NT2/D1 (cell line): ENCODE data around the gene DES.

ENCODE experiments used
- SUZ12 ChIP-seq: IDR thresholded peaks from 2 replicates; pipeline ENCODE4 v1.6.1; 2011; ENCODE audit not compliant: insufficient read length, insufficient read depth; ENCODE audit errors: extremely low read depth
- ZNF274 ChIP-seq: IDR thresholded peaks from 2 replicates; pipeline ENCODE4 v1.6.1; 2011; ENCODE audit warnings: mild to moderate bottlenecking, low read depth, low read length

DNA sequence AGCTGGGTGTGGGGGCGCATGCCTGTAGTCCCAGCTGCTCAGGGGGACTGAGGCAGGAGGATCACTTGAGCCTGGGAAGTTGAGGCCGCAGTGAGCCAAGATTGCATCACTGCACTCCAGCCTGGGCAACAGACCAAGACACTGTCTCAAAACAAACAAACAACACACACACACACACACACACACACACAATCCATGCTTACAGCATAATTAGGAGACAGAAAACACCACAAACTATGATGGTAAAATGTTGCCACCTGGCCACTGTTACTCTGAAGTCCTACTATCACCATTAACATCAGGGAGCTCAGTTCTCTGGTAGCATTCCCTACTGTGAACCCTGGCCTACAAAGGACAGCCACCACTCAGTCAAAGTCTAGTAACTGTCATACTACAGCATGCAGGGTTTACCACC, 48.7 kb upstream of the DES start:
- TF ChIP-seq ZNF274: no peak
- TF ChIP-seq SUZ12: no peak
